Activated naive CD8-positive, alpha-beta T cell treated with anti-CD3 and anti-CD28 coated beads, Interleukin-2, amount 50 U/mL, for 24 hours (primary cell): ENCODE measurements around the gene HTR7.

Source experiments
- ATAC-seq: fragments of 150-1000 bp; cut with Tn5 transposase; one replicate; pipeline ENCODE4 v1.10.0; 2021
- DNase-seq: peaks from one replicate; pipeline ENCODE4 v3.0.0; 2021
- H3K27ac Mint-ChIP-seq: one replicate; pipeline ENCODE4 v1.8.0; 2021; ENCODE audit warnings: mild to moderate bottlenecking, mixed read lengths
- H3K27me3 Mint-ChIP-seq: one replicate; pipeline ENCODE4 v1.8.0; 2021; ENCODE audit warnings: mixed read lengths
- H3K36me3 Mint-ChIP-seq: one replicate; pipeline ENCODE4 v1.8.0; 2021; ENCODE audit warnings: low read depth, mixed read lengths
- H3K4me1 Mint-ChIP-seq: one replicate; pipeline ENCODE4 v1.8.0; 2021; ENCODE audit warnings: mixed read lengths
- H3K4me3 Mint-ChIP-seq: one replicate; pipeline ENCODE4 v1.8.0; 2021; ENCODE audit warnings: mild to moderate bottlenecking, moderate library complexity, mixed read lengths
- H3K9me3 Mint-ChIP-seq: one replicate; pipeline ENCODE4 v1.8.0; 2021; ENCODE audit warnings: mixed read lengths

HTR7 gene

DNA sequence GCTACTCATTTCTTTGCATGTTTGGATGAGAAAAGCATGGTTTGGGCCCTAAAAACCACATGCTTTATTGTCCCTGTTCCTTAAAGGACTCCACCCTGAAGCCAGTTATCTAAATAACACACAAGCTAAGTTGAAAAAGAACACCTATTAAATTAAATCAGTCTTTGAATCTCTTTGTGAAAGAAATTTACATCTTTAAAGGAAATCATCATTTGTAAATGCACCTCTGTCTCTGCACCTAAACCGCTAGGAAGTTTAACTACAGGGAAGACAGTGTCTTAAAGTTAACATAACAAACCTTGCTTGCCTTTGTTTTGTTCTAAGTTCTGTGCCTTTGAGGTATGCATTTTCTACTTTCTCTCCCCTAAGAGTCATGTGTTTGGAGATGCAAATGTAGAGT is 52.6 kb downstream of the HTR7 start:
- Mint-ChIP-seq H3K4me3 (no peak overlapping the region), H3K27me3 (peaks cover 2% of the 10 kb centered on the region), H3K4me1 (no peaks in the 10 kb centered on the region), H3K27ac (no peak overlapping the region), H3K9me3 (no peaks in the 10 kb centered on the region), H3K36me3 (no peaks in the 10 kb centered on the region)
- DNase-seq = no peak
- no peak for ATAC-seq

DNA sequence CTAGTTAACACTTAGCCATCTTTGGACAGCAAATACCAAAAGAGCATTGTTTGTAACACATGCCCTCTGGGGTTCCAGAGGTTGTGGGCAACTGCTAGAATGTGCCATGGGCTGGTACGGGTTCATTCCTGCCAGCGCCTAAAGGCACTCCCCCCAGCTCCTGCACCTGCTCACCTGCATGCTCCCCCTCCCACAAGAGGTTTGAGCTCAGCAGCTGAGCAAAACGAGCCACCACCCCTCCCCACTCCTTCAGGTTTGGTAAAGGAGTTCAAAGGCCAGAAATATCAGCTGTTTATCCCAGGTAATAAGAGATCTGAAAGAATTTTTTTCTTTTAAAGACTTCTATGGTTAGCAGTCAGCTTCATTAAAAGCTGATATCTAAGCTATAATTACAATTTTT is 53.5 kb downstream of the HTR7 start:
- Mint-ChIP-seq H3K27ac (no peak overlapping the region), H3K4me1 (no peaks in the 10 kb centered on the region), H3K36me3 (no peaks in the 10 kb centered on the region), H3K9me3 (no peaks in the 10 kb centered on the region), H3K27me3 (peaks cover 2% of the 10 kb centered on the region), H3K4me3 (no peak overlapping the region)
- no peak for ATAC-seq
- no peak for DNase-seq

DNA sequence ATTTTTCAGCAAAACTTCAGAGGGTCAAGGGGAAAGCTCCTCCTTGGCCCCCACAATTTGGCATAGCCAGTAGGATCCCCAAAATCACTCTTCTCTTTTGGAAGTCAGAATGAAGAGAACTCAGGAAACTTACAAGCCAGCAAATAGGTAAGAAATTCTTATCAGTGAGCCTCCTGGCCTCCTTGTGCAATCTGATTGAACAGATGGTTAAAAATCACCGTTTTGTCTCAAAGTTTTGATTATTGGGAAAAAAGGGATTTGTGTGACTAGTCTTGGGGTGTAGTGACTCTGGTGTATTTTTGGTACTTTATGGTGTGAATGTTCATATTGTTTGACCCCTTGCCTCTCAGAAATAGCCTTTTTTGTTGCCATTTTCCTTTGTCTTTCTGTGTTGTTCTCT is 56.2 kb downstream of the HTR7 start:
- peaks cover 2% of the 10 kb centered on the region for H3K27me3 Mint-ChIP-seq
- H3K27ac Mint-ChIP-seq = no peak overlapping the region
- ATAC-seq (no peak), DNase-seq (no peak)
- no peaks in the 10 kb centered on the region for H3K36me3 Mint-ChIP-seq
- no peaks in the 10 kb centered on the region for H3K4me1 Mint-ChIP-seq
- H3K4me3 Mint-ChIP-seq = no peak overlapping the region
- H3K9me3 Mint-ChIP-seq = no peaks in the 10 kb centered on the region

DNA sequence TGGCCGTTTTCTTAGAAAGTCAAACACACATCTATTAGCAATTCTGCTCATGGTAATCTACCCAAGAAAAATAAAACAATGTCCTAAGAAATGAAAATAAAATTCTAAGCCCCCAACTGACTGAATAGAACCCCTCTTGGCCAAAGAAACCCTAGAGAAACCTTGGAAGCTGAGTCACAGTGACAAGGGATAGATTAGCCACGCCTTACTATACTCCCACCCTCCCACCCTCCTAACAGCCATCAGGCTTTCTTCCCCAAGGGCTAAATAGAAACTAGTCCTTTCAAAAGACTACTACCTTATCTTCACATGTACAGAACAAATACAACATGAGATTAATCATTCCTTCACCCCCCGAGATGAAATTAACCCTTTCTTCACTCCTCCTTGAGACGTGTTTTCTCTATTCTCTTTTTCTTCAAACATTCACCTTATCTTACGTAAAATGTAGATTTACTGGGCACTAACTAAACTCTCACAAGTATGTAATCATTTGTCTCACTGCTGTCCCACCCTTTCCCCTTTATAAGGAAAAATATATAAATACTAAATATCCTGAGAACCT is 57.5 kb downstream of the HTR7 start:
- no peak overlapping the region for H3K27ac Mint-ChIP-seq
- H3K4me3 Mint-ChIP-seq = no peak overlapping the region
- no peaks in the 10 kb centered on the region for H3K36me3 Mint-ChIP-seq
- DNase-seq (no peak), ATAC-seq (no peak)
- no peaks in the 10 kb centered on the region for H3K4me1 Mint-ChIP-seq
- H3K9me3 Mint-ChIP-seq = peaks cover 7% of the 10 kb centered on the region
- H3K27me3 Mint-ChIP-seq = peaks cover 2% of the 10 kb centered on the region

DNA sequence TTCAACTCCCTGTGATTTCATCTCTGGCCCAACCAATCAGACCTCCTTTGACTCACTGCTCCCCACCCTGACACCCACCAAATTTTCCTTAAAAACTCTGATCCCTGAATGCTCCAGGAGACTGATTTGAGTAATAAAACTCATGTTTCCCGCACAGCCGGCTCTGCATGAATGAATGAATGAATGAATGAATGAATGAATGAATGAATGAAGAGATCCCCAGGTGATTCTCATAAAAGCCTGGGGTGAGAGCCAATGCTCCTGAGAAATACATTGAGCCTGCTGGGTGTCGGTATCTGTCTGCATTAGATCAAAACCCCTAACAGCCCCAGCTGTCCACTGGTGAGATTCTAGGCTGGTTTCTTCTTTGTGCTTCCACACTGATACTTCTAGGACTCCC is 58.7 kb downstream of the HTR7 start:
- Mint-ChIP-seq H3K9me3 (peaks cover 11% of the 10 kb centered on the region), H3K27ac (no peak overlapping the region), H3K27me3 (peaks cover 2% of the 10 kb centered on the region), H3K36me3 (no peaks in the 10 kb centered on the region), H3K4me3 (no peak overlapping the region), H3K4me1 (no peaks in the 10 kb centered on the region)
- no peak for DNase-seq
- ATAC-seq = no peak

DNA sequence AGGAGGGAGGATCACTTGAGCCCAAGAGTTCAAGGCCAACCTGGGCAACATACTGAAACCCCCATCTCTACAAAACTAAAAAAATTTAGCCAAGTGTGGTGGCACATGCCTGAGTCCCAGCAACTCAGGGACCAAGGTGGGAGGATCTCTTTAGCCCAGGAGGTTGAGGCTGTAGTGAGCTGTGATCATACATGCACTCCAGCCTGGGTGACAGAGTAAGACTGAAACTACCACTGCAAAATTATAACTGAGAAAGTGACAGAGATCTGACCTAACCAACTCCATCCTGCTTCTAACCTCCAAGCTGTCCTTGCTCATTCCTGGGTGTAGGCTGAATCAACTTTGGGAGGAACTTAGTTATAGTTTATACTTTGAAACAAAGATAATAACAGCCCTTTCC is 59.4 kb downstream of the HTR7 start:
- Mint-ChIP-seq H3K27me3 (peaks cover 2% of the 10 kb centered on the region), H3K36me3 (no peaks in the 10 kb centered on the region), H3K4me1 (no peaks in the 10 kb centered on the region), H3K4me3 (no peak overlapping the region), H3K9me3 (peaks cover 11% of the 10 kb centered on the region), H3K27ac (no peak overlapping the region)
- ATAC-seq (no peak), DNase-seq (no peak)

DNA sequence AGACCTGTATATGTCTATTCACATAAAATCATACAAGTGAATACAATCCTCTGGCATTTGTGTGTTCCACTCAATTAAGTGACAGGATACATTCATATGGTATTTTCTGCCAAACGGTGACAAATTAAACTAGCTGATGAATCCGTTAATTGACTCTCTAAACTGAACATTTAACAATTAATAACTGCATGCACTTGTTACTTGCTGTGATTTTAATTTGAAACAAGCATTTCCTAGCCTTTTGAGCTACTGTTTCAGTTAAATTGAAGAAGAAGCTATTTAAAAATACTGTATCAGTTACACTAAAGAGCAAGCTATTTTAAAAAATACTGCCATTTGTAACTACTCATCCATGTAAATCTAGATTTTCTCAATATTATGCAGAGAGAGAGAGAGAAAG is 67.4 kb downstream of the HTR7 start:
- Mint-ChIP-seq H3K4me1 (no peaks in the 10 kb centered on the region), H3K27ac (no peak overlapping the region), H3K4me3 (no peak overlapping the region), H3K36me3 (no peaks in the 10 kb centered on the region), H3K27me3 (peaks cover 4% of the 10 kb centered on the region), H3K9me3 (peaks cover 4% of the 10 kb centered on the region)
- ATAC-seq (no peak), DNase-seq (no peak)

DNA sequence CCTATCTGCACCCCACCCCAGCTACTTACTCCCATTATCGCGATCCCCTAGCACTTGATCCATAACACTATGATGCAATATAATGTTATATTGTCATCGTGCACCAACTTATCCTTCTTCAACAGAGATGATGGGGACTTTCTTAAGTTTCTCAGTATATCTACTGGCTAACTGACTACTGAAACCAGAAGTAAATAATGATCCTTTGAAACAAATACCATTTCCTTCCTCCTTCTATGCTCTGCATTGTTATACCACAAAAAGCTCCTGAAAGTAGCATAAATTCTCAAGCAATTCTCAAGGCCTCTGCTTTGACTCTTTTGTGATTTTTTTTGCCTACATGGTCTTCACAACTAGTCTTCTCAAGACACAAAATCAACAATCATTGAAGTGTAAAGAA is 68.9 kb downstream of the HTR7 start:
- H3K9me3 Mint-ChIP-seq = no peaks in the 10 kb centered on the region
- no peak overlapping the region for H3K27ac Mint-ChIP-seq
- H3K4me1 Mint-ChIP-seq = no peaks in the 10 kb centered on the region
- ATAC-seq (no peak), DNase-seq (no peak)
- H3K27me3 Mint-ChIP-seq = peaks cover 4% of the 10 kb centered on the region
- H3K4me3 Mint-ChIP-seq = no peak overlapping the region
- H3K36me3 Mint-ChIP-seq = no peaks in the 10 kb centered on the region

DNA sequence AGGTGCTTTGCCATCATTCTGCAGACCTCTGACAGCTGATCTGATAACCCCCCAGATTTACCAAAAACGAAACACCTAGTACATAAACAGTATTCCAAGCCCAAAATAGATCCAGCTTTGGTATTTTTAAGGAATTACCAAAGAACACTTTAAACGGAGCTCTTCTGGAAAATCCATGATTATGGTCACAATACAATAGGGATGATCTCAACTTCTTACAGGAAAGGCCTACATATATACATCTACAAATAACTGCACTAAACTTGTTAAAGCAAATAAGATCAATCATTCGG is 69.7 kb downstream of the HTR7 start:
- Mint-ChIP-seq H3K4me3 (no peak overlapping the region), H3K36me3 (no peaks in the 10 kb centered on the region), H3K27me3 (peaks cover 4% of the 10 kb centered on the region), H3K4me1 (no peaks in the 10 kb centered on the region), H3K9me3 (no peaks in the 10 kb centered on the region), H3K27ac (no peak overlapping the region)
- DNase-seq (no peak), ATAC-seq (no peak)

DNA sequence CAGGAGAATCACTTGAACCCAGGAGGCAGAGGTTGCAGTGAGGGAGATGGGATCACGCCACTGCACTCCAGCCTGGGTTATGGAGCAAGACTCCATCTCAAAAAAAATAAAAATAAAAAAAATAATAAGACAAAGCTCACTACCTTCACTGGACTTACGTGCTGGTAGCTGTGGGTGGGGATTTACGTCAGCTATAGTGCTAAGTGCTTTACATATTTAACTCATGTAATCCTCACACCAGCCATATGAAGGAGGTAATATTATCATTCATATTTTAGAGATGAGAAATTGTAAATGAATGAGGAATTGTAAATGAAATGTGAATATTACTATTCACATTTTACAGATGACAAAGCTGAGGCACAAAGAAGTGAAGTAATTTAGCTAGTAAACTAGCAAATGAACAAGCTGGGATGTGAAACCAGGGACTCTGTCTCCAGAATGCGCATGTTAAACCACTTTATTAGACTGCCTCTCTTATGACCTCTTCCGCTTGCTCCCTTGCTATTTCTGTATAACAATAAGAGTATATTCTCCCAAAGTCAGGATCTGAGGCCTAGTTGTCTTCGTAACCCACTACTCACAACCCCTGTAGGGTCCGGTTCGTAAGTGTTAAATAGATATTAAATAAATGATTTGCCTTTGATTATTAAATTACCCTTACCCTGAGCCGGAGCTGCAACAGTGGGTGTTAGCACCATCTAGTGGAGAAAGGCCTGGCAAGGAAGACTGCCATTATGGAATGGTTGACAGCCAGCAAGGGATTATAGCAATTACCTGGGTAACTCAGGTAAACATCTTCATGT is 70.2 kb downstream of the HTR7 start:
- Mint-ChIP-seq H3K9me3 (no peaks in the 10 kb centered on the region), H3K36me3 (no peaks in the 10 kb centered on the region), H3K4me1 (no peaks in the 10 kb centered on the region), H3K27ac (no peak overlapping the region), H3K4me3 (no peak overlapping the region), H3K27me3 (peaks cover 4% of the 10 kb centered on the region)
- DNase-seq (peak; percentile 21), ATAC-seq (no peak)

DNA sequence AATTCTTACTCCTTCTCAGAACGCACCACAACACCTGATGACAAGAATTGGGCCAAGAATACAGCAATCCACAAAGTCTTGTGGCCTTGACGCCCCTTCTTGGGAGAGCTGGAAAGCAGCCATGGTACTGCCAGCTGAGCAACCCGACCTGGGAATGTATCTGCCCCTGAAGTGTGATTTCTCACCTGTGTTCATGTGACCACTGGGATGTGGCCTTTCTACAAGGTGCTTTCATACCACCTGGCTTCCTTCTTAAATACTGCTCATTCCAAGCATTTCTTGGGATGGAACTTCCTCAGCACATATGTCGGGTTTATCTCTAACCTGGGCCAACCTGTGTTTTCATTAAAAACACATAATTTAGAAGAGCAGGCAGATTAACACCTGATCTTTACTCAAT is 72.1 kb downstream of the HTR7 start:
- Mint-ChIP-seq H3K9me3 (no peaks in the 10 kb centered on the region), H3K4me3 (no peak overlapping the region), H3K36me3 (no peaks in the 10 kb centered on the region), H3K4me1 (no peaks in the 10 kb centered on the region), H3K27ac (no peak overlapping the region), H3K27me3 (peaks cover 3% of the 10 kb centered on the region)
- ATAC-seq (no peak), DNase-seq (no peak)

DNA sequence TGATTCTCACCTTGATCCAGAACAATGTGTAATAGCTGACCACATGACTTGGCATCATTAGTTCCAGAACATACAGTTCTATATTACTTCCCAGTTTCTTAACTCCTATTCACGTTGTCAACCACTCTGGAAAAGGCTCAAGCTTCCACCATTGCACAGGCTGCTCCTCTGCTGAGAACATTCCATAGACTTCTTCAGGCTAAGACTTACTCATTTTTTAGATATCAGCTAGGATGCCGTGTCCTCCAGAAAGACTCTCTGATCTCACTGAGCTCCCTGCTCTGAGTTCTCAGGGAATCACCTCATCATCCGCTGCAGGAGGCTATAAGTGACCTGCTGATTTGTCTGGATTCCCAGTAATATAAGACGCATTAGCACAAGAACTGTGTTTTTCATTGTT is 73.1 kb downstream of the HTR7 start:
- DNase-seq (no peak), ATAC-seq (no peak)
- Mint-ChIP-seq H3K27me3 (peaks cover 3% of the 10 kb centered on the region), H3K36me3 (no peaks in the 10 kb centered on the region), H3K4me1 (no peaks in the 10 kb centered on the region), H3K9me3 (no peaks in the 10 kb centered on the region), H3K27ac (no peak overlapping the region), H3K4me3 (no peak overlapping the region)

DNA sequence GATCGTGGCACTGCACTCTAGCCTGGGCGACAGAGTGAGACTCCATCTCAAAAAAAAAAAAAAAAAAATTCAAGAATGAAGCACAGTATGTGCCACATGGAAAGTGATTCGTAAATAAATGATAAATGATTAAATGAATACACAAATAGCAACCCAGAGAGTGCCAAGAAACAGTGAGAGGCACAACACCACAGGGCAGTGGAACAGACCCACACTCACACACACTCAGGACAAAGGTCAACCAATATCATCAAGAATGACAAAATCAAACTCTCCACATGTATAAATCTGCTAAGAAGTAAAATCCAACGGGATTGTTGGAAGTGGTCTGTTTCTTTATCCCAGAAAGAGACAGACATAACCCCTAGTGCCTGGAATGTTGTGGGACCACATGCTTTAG is 77.4 kb downstream of the HTR7 start:
- Mint-ChIP-seq H3K36me3 (no peaks in the 10 kb centered on the region), H3K27me3 (peaks cover 3% of the 10 kb centered on the region), H3K4me1 (no peaks in the 10 kb centered on the region), H3K4me3 (no peak overlapping the region), H3K9me3 (no peaks in the 10 kb centered on the region), H3K27ac (no peak overlapping the region)
- ATAC-seq (no peak), DNase-seq (no peak)

DNA sequence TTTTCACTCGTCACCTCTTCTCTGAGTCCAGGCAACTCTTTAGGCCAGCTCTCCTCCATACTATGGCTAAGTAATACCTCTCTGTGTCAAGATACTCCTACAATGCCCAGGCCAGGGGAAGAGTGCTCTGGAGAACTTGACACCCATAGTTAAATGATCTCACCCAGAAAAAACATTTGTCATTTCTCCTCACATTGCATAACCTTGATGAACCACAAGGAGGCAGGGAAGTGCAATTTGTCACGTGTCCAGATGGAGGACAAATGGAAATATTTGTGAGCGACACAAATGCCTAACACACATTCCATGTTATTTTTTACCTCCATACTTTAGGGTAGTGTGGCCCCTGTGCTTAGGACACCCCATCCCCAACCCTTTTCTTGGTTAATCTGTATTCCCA is 78.3 kb downstream of the HTR7 start:
- Mint-ChIP-seq H3K9me3 (no peaks in the 10 kb centered on the region), H3K36me3 (no peaks in the 10 kb centered on the region), H3K27ac (no peak overlapping the region), H3K27me3 (peaks cover 3% of the 10 kb centered on the region), H3K4me1 (no peaks in the 10 kb centered on the region), H3K4me3 (no peak overlapping the region)
- DNase-seq = no peak
- ATAC-seq = no peak

DNA sequence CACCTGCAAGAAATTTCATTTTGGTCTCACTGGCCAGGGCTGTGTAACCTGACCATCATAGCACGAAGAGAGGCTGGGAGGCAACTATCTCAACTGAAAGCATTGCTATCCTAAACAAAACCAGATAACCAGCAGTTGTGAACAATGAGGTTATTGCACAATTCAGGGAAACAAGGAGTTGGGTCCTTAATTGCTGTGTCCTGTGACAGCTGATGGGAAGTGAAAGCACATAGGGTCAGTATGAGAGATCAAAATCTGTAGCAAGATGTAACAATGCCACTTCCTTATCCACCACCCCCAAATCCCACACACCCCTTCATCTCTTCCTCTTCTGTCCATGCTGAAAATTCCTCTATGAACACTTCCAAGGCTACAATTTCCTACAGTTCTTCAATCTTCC is 80.2 kb downstream of the HTR7 start:
- Mint-ChIP-seq H3K4me1 (no peaks in the 10 kb centered on the region), H3K9me3 (no peaks in the 10 kb centered on the region), H3K27ac (no peak overlapping the region), H3K27me3 (peaks cover 3% of the 10 kb centered on the region), H3K4me3 (no peak overlapping the region), H3K36me3 (no peaks in the 10 kb centered on the region)
- no peak for ATAC-seq
- no peak for DNase-seq
